H1 (cell line): ENCODE data around the gene GOLGA6L9. TPM values are rescaled to one million over a fixed set of nuclear protein-coding genes. Genes with fewer than 3 reads are reported as not detected.

Source experiments
- CTCF ChIA-PET: fragments of 300-600 bp; sonication (Branson Sonifier 250); formaldehyde crosslinking; loops from one replicate; lab custom pipeline; 2021; ENCODE audit not compliant: partially characterized antibody; lab: Charles Lee
- POLR2A ChIA-PET: fragments of 300-600 bp; sonication (Branson Sonifier 250); formaldehyde crosslinking; loops from one replicate; lab custom pipeline; 2021; ENCODE audit warnings: inconsistent platforms; ENCODE audit not compliant: partially characterized antibody; lab: Charles Lee
- DNase-seq, 2 experiments: peaks; one replicate each; pipeline versions ENCODE4 v3.0.0 to v3.0.0-alpha.2; 2010 to 2022; ENCODE audit warnings: low spot score in 2 of 2, low read depth in 1 of 2, mixed read lengths in 1 of 2
- FAIRE-seq: peaks from 2 replicates; lab custom pipeline; 2011; peaks lifted over from hg19 to GRCh38; lab: Jason Lieb, UNC
- H2AFZ ChIP-seq: 2 replicates; pipeline ENCODE4 v1.8.1; 2012; ENCODE audit warnings: low read length, inconsistent platforms
- H2AK5ac ChIP-seq: 2 replicates; pipeline ENCODE4 v1.6.1; 2013; ENCODE audit warnings: low read depth, low read length
- H2BK120ac ChIP-seq: replicated peaks from 2 replicates; pipeline ENCODE3; 2013; ENCODE audit warnings: low read depth, low read length, inconsistent platforms
- H2BK12ac ChIP-seq: 2 replicates; pipeline ENCODE4 v1.6.1; 2013; ENCODE audit warnings: low read depth, low read length
- H2BK15ac ChIP-seq: 2 replicates; pipeline ENCODE4 v1.6.1; 2013; ENCODE audit warnings: low read length
- H2BK20ac ChIP-seq: 2 replicates; pipeline ENCODE4 v1.6.1; 2013; ENCODE audit warnings: low read length
- H2BK5ac ChIP-seq: 2 replicates; pipeline ENCODE4 v1.6.1; 2013; ENCODE audit warnings: low read depth, low read length
- H3K14ac ChIP-seq: 2 replicates; pipeline ENCODE4 v1.6.1; 2013; ENCODE audit warnings: inconsistent platforms; ENCODE audit not compliant: insufficient read length
- H3K18ac ChIP-seq: 2 replicates; pipeline ENCODE4 v1.6.1; 2013; ENCODE audit warnings: low read length; ENCODE audit errors: extremely low read depth
- H3K23ac ChIP-seq: 2 replicates; pipeline ENCODE4 v1.6.1; 2013; ENCODE audit warnings: inconsistent platforms; ENCODE audit not compliant: insufficient read length
- H3K23me2 ChIP-seq: 2 replicates; pipeline ENCODE4 v1.6.1; 2013; ENCODE audit warnings: low read depth, low read length
- H3K27ac ChIP-seq: 2 replicates; pipeline ENCODE4 v1.6.1; 2011; ENCODE audit warnings: low read depth, low read length, inconsistent platforms
- H3K27me3 ChIP-seq, 4 experiments: replicated peaks in 1 of 4; 1 replicate in 1 of 4; 2 replicates in 3 of 4; pipeline versions ENCODE4 v1.6.1 to v1.8.1; 2011 to 2013; ENCODE audit warnings: low read length in 3 of 4, mild to moderate bottlenecking in 3 of 4, inconsistent platforms in 2 of 4, mixed read lengths in 2 of 4, moderate library complexity in 1 of 4; ENCODE audit not compliant: control insufficient read depth in 3 of 4, insufficient read depth in 3 of 4; ENCODE audit errors: extremely low read depth in 1 of 4
- H3K36me3 ChIP-seq, 4 experiments: 2 replicates each; pipeline versions ENCODE4 v1.6.1 to v1.8.1; 2011 to 2013; ENCODE audit warnings: mild to moderate bottlenecking in 4 of 4, low read length in 3 of 4, moderate library complexity in 2 of 4, control low read depth in 1 of 4, inconsistent platforms in 1 of 4; ENCODE audit not compliant: insufficient read depth in 4 of 4, control insufficient read depth in 2 of 4
- H3K4ac ChIP-seq: replicated peaks from 2 replicates; pipeline ENCODE3; 2013; ENCODE audit warnings: low read length, low read depth, mixed read lengths, inconsistent platforms; ENCODE audit not compliant: insufficient read length
- H3K4me1 ChIP-seq, 4 experiments: replicated peaks in 1 of 4; 1 replicate in 1 of 4; 2 replicates in 3 of 4; pipeline versions ENCODE4 v1.6.1 to v1.8.1; 2011 to 2013; ENCODE audit warnings: low read length in 3 of 4, inconsistent platforms in 2 of 4, mixed read lengths in 1 of 4; ENCODE audit not compliant: insufficient read depth in 4 of 4, control insufficient read depth in 3 of 4
- H3K4me2 ChIP-seq, 2 experiments: 2 replicates each; pipeline versions ENCODE4 v1.6.1 to v1.8.1; 2011 to 2013; ENCODE audit warnings: low read depth in 2 of 2, low read length in 2 of 2, control low read depth in 1 of 2, inconsistent platforms in 1 of 2, mild to moderate bottlenecking in 1 of 2; ENCODE audit not compliant: insufficient read depth in 1 of 2
- H3K4me3 ChIP-seq, 4 experiments: fragments of 200-600, 300-600 bp in 1 of 4; sonication (generic), shearing (Covaris generic), sonication (Bioruptor Twin) in 1 of 4; 2 replicates each; pipeline versions ENCODE4 v1.5.1 to v1.8.1; 2011 to 2016; ENCODE audit warnings: low read length in 4 of 4, low read depth in 3 of 4, control low read depth in 2 of 4, inconsistent platforms in 2 of 4, mild to moderate bottlenecking in 2 of 4, mixed read lengths in 1 of 4, moderate library complexity in 1 of 4; ENCODE audit not compliant: insufficient read depth in 2 of 4; ENCODE audit errors: extremely low read depth in 1 of 4
- H3K56ac ChIP-seq: replicated peaks from 2 replicates; pipeline ENCODE3; 2013; ENCODE audit warnings: low read depth, mild to moderate bottlenecking, mixed read lengths, low read length, inconsistent platforms; ENCODE audit not compliant: insufficient read length
- H3K79me1 ChIP-seq: 2 replicates; pipeline ENCODE4 v1.6.1; 2013; ENCODE audit warnings: low read depth, low read length, control low read depth
- H3K79me2 ChIP-seq, 2 experiments: 2 replicates each; pipeline versions ENCODE4 v1.6.1 to v1.8.1; 2012 to 2013; ENCODE audit warnings: low read length in 2 of 2, mild to moderate bottlenecking in 2 of 2, inconsistent platforms in 1 of 2; ENCODE audit not compliant: insufficient read depth in 2 of 2, control insufficient read depth in 1 of 2
- H3K9ac ChIP-seq, 4 experiments: replicated peaks in 1 of 4; 1 replicate in 1 of 4; 2 replicates in 3 of 4; pipeline versions ENCODE4 v1.6.1 to v1.8.1; 2011 to 2013; ENCODE audit warnings: low read depth in 3 of 4, low read length in 3 of 4, control low read depth in 2 of 4, mild to moderate bottlenecking in 2 of 4, moderate library complexity in 2 of 4, inconsistent platforms in 1 of 4; ENCODE audit errors: extremely low read depth in 1 of 4
- H3K9me3 ChIP-seq, 2 experiments: 2 replicates each; pipeline versions ENCODE4 v1.6.1 to v1.8.1; 2012 to 2013; ENCODE audit warnings: mild to moderate bottlenecking in 2 of 2, moderate library complexity in 2 of 2, control low read depth in 1 of 2, inconsistent platforms in 1 of 2, low read depth in 1 of 2, low read length in 1 of 2, mixed read lengths in 1 of 2; ENCODE audit not compliant: insufficient read depth in 2 of 2
- H4K20me1 ChIP-seq, 2 experiments: replicated peaks in 1 of 2; 2 replicates each; pipeline versions ENCODE3 to v1.8.1; 2011 to 2013; ENCODE audit warnings: inconsistent platforms in 2 of 2, low read length in 2 of 2, mild to moderate bottlenecking in 1 of 2; ENCODE audit not compliant: insufficient read depth in 2 of 2, control insufficient read depth in 1 of 2
- H4K5ac ChIP-seq: 2 replicates; pipeline ENCODE4 v1.6.1; 2013; ENCODE audit warnings: low read length, low read depth, mixed read lengths, inconsistent platforms; ENCODE audit not compliant: insufficient read length
- H4K8ac ChIP-seq: 2 replicates; pipeline ENCODE4 v1.8.0; 2013; ENCODE audit warnings: mild to moderate bottlenecking, moderate library complexity, low read length, inconsistent platforms; ENCODE audit not compliant: insufficient read depth; ENCODE audit errors: extremely low read depth
- H4K91ac ChIP-seq: replicated peaks from 2 replicates; pipeline ENCODE3; 2013; ENCODE audit warnings: low read length, mixed read lengths, inconsistent platforms; ENCODE audit not compliant: insufficient read length
- POLR2A ChIP-seq, 2 experiments: IDR thresholded peaks; 1 replicate in 1 of 2; 2 replicates in 1 of 2; pipeline ENCODE4 v1.6.1; 2011; ENCODE audit warnings: low read depth in 2 of 2, low read length in 2 of 2, mild to moderate bottlenecking in 2 of 2; ENCODE audit errors: control extremely low read depth in 1 of 2
- SAP30 ChIP-seq: fragments of 300-600 bp; sonication (generic); IDR thresholded peaks from 2 replicates; pipeline ENCODE4 v1.7.1; 2012; ENCODE audit warnings: low read length, moderate library complexity, mild to moderate bottlenecking, inconsistent platforms; ENCODE audit not compliant: insufficient read depth, insufficient replicate concordance
- SP4 ChIP-seq: IDR thresholded peaks from 2 replicates; pipeline ENCODE4 v1.6.1; 2012; ENCODE audit warnings: low read length, inconsistent platforms
- TEAD4 ChIP-seq: IDR thresholded peaks from 2 replicates; pipeline ENCODE4 v1.6.1; 2012; ENCODE audit warnings: low read depth, low read length, inconsistent platforms, mixed read lengths
- WGBS, 2 experiments: shearing (Covaris generic) in 1 of 2; methylation state at CpG; one replicate each; pipeline versions ENCODE4 v1.1.6 to v1.1.7; 2013 to 2015; ENCODE audit warnings: low lambda C conversion rate in 2 of 2, mixed read lengths in 2 of 2, inconsistent platforms in 1 of 2, low coverage in 1 of 2, missing lambda C conversion rate in 1 of 2; ENCODE audit not compliant: insufficient replicate concordance in 2 of 2, insufficient coverage in 1 of 2, insufficient read length in 1 of 2; ENCODE audit errors: extremely low coverage in 1 of 2, missing lambda C conversion rate in 1 of 2; 5-methylcytosine and 5-hydroxymethylcytosine counted together
- polyA plus RNA-seq, 7 experiments: library from polyadenylated mRNA; depleted of rRNA in 3 of 7; stranded (reverse) in 5 of 7; unstranded in 2 of 7; fragments of >200 nt in 5 of 7; fragments of 200-250 nt in 2 of 7; gene quantifications; 1 replicate in 5 of 7; 2 replicates in 1 of 7; 4 replicates in 1 of 7; pipeline versions ENCODE4 v1.2.1 to v1.2.3, GENCODE V29; 2011 to 2013; ENCODE audit warnings: missing spikeins in 2 of 7, mixed read lengths in 2 of 7
- total RNA-seq: library from RNA; stranded (reverse); fragmentation: NEBNext Ultra II Directional; extraction: Animal tissue kit (Norgen Biotek cat#: 25700); gene quantifications from 2 replicates; pipeline ENCODE4 v1.2.1, GENCODE V29; 2021

The GOLGA6L9 gene
- total and polyA plus RNA-seq, 2 of the 8 experiments (the other 6 are each of a cell fraction or from before 2014, with no cell fraction given), result 3.1 to 5.5 TPM

DNA sequence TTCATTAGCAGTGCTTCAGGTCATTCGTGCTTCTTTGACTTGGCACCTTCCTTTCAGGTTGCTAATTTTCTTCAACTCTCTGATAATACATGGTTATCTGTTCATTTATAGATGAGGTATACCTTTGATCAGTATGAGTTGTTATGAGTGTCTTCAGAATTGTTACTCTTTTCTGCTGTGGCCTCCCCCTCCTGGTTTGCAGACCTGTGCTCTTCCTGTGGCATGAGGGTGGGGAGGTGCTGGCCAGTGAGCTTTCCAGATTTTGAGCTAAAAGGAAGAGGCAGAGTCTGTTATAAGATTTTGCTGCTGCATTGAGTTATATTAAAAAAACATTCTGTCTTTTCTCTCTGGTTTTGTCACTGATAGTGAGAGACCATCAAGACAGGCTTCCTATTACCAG lies 30.8 kb upstream of the GOLGA6L9 start:
- Histone ChIP-seq H3K27ac (no peak overlapping the region), H3K23ac (no peak overlapping the region), H3K9ac (no peak overlapping the region), H3K23me2 (no peaks in the 10 kb centered on the region), H3K56ac (no peak overlapping the region), H2BK15ac (no peak overlapping the region), H4K20me1 (no peaks in the 10 kb centered on the region), H3K9me3 (no peaks in the 10 kb centered on the region)
- FAIRE-seq, result no peak
- no peak for TF ChIP-seq SAP30
- TF ChIP-seq SP4, result no peak
- no peak for TF ChIP-seq TEAD4
- TF ChIP-seq POLR2A (IDR thresholded peaks at IDR 0.05; ENCODE audit: control extremely low read depth in 1 of 2, low read depth in 2 of 2, low read length in 2 of 2), result no peak
- TF ChIP-seq, all 59 proteins: peak for 0
- no peak overlapping the region for H3K4me2 ChIP-seq
- H3K4me1 ChIP-seq, result no peaks in the 10 kb centered on the region
- H3K27me3 ChIP-seq, result no peaks in the 10 kb centered on the region
- no peak overlapping the region for H2BK20ac ChIP-seq
- 50% methylated on average over 1 of the region's 1 CpG; no CpG with 5 or more reads in 1 of the 2 experiments for WGBS, 2 experiments
- H3K14ac ChIP-seq, result no peak overlapping the region
- H3K4me3 ChIP-seq, result no peak overlapping the region
- H4K5ac ChIP-seq, result no peak overlapping the region
- ChIA-PET CTCF (no interaction called here), POLR2A (interaction anchor here (1.2 kb wide), 1 partner anchor 9 kb away, joined by 3 read pairs; no protein-coding TSS in a partner anchor)
- no peak overlapping the region for H3K4ac ChIP-seq
- no peak overlapping the region for H2BK12ac ChIP-seq
- DNase-seq, result no peak
- H2AK5ac ChIP-seq, result no peak overlapping the region
- H3K79me1 ChIP-seq, result no peaks in the 10 kb centered on the region
- H4K8ac ChIP-seq, result no peak overlapping the region
- no peak overlapping the region for H3K18ac ChIP-seq
- H3K79me2 ChIP-seq, result peaks cover 0 to 31% of the 10 kb centered on the region in 2 experiments; a peak in 2 of 4 replicates
- H4K91ac ChIP-seq, result no peak overlapping the region
- no peaks in the 10 kb centered on the region for H3K36me3 ChIP-seq
- H2AFZ ChIP-seq, result no peak overlapping the region
- no peak overlapping the region for H2BK5ac ChIP-seq
- no peak overlapping the region for H2BK120ac ChIP-seq
